ENCODE measurements around the gene PARD3.

PARD3 gene

DNA sequence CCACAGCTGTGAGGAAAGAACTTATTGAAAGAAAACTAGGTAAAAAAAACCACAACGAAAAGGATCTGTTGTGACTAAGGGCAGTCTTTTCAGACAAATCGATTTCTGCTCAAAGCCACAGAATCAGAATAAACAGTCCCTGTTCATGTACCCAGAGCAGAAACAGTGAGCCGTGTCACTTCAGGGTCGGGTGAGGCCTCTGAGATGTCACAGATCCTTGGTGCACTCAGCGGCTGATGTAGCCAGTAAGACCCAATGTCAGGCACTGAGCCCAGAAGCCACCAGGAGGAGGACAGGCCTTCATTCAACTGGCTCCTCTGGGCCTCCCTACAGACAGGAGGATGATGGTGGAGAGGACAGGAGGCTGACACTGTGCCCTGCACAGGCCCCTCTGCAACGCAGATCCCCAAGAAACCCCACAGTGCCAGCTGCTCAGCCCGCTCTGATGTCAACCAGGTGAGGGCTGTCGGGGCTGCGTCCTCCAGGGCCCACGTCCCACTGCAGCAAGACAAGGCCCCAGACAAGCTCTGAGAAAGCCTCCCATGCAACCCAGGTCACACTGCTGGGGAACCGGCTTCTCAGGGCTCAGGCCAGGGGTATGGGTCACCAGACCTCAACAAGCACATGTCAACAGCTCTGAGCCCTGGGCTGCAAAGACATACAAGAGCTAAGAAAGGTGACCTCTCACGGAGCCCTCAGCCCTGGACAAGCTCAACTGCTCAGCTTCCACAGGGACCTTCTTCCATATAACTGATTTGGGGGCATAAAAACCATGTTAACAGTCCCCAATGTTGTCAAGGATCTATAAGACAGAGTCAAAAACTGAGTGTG is 190.6 kb downstream of the PARD3 start:
- DNase-seq (ENCODE audit: low read depth in 2 of 2) = no peak

DNA sequence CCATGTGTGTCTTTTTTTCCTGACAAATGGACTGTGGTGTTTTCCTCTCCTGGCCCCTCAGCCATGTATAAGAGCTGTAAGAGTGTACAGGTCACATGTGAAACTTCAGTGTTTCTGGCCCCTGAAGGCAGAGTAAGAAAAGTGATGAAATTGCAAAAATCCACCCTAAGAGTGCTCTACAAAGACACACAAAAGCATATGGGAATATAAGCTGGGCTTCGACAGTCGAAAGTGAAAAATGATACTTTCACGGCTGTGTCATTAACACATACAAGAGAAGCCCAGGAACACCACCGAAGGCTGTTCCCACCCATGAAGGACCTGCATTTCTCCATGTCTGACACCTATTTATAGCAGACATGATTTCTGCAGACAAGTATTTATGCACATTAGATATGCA is 192.2 kb downstream of the PARD3 start:
- DNase-seq (ENCODE audit: low read depth in 2 of 2) = no peak

DNA sequence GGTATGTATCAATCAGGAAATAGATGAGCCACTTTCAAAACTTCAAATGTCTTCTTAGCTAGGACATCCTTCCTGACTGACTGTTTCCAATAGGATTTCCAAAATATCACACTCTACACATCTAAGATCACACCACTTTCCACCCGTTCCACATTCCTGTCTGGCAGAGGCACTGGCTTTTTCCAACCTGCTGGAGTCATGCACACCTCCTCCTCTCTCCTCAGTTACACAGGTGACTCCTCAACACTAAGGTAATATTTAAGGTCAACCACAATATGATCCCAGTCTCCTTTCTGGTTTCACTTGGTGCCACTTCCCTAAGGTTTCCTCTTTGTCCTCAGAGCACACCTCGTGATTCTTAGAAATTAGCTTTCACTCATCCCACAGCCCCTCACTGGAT is 196.5 kb downstream of the PARD3 start:
- DNase-seq (ENCODE audit: low read depth in 2 of 2) = no peak

DNA sequence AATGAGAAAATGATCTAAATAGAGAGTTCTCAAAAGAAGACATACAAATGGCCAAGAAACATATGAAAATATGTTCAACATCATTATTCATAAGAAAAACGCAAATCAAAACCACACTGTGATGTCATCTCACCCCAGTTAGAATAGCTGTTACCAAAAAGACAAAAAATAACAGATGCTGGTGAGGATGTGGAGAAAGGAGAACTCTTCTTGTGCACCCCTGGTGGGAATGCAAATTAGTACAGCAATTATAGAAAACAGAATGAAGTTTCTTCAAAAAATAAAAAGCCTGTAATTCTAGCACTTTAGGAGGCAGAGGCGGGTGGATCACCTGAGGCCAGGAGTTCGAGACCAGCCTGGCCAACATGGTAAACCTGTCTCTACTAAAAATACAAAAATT is 199.3 kb downstream of the PARD3 start:
- no peak for DNase-seq (ENCODE audit: low read depth in 2 of 2)

DNA sequence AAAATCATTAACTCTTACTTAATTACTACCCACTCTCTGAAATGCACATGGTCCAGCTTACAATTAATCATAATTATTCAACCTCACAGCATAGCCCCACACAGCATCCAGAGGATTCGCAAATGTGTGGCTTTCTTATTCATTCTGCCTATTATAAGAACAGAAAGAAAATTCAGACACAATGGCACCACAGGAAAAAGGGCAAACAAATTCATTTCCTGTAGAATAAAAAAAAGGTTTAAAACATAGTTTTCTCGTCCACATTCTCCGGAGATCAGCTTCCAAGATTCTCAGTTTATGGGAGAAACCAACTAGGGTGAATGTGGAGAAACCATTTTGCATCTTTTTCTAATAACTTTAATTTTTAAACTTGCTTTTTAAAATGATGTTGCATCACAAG is 201.6 kb downstream of the PARD3 start:
- no peak for DNase-seq (ENCODE audit: low read depth in 2 of 2)

DNA sequence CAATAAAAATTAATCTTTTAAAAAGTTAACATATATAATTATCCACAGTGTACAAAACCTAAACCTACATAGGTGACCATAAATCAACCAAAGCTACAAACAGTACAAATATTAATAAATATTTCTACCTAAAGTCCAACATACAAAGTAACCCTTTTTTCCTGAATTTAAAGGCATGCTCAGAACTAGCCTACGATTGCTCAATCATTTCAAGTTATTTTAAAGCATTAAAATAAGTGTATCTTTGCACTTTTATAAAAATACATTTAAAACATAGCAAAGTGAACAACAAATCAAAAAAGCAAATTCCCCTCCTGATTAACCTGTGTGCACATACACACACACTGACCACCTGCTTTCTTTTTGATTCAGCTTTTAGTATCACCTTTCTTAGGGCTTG is 202.2 kb downstream of the PARD3 start:
- DNase-seq (ENCODE audit: low read depth in 2 of 2) = no peak

DNA sequence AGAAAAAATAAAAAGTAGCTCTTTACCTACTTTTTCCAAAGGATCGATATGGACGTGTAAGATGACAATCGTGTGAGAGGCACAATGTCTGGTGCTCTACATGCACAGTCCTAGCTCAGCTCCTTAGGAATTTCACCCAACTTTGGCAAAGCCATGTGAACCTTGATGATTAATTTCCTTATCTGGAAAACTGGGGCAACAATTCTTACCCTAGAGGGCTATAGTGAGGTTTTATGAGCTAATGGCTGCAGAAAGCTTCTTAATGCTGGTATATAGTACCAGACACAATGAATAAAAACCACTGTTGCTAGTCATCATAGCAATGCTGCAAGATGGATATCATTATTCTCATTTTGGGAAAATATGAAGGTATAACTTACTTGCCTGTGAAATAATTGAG is 202.7 kb downstream of the PARD3 start:
- no peak for DNase-seq (ENCODE audit: low read depth in 2 of 2)

DNA sequence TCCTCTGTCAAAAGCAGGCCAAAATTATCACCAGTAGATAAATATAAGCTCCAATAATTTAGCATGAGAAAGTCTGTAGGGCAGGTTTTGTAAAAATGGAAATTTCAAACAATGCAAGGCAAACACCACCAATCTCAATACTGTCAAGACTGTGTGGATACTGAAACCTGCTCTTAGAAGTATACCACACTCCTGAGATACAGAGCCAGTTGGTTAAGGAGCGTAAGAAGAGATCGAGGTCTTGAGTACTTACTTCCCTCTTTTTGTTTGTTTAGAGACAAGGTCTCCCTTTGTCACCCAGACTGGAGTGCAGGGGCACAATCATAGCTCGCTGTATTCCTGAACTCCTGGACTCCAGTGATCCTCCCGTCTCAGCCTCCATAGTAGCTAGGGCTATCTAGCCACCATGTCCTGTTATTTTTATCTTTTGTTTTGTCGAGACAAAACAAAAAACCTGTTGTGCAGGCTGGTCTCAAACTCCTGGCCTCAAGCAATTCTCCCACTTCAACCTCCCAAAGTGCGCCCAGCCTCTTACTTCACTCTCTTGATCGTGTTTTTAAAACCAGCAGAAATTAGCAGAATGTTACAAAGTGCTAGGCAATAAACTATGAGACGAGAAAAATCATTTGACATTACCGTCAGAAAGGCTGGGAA is 205.7 kb downstream of the PARD3 start:
- no peak for DNase-seq (ENCODE audit: low read depth in 2 of 2)

DNA sequence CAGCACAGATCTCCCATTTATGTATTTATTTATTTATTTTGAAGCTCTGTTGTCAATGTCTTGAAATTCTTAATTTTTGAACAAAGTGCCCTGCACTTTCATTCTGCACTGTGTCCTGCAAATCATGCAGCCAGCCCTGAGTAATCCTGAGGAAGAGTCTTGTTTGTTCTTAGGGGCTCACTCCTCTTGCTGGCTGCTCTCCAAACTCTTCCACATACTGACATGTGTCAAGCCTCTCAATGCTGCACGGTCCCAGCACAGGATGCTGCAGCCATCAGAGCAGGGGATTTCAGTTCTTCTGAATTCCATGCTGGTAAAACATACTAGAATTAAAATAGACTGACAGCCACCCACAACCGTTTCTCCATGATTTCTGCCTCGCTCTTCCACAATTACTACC is 207.2 kb downstream of the PARD3 start:
- no peak for DNase-seq (ENCODE audit: low read depth in 2 of 2)

DNA sequence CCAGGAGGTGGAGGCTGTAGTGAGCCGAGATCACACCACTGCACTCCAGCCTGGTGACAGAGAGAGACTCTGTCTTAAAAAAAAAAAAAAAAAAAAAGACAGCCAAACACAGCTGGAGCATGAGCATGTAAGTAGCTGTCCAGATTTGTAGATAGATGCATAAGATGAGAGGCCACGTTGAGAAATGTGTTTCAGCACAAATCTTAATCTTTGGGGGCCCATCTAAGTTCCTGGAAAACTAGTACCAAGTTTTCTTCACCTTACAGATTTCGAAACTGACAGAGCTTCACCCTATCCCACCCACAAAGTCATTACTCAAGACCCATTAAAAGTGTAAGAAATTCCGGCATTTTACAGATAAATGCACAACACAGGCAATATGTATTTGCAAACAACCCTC is 208.2 kb downstream of the PARD3 start:
- no peak for DNase-seq (ENCODE audit: low read depth in 2 of 2)

DNA sequence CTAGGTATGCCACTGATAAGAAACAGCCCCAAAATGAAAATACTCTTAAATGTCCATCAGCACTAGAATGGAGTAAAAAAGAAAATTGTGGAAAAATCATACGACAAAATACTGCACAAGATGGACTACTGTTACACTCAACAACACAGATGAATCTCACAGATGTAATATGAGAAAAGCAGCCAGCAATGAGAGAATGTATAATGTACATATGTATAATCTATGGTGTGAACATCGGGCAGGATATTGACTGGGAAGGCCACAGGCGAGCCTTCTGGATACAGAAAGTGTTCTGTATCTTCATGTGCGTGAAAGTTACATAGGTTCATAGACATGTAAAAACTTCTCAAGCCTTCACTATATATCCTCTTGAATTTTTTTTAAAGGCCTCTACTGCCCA is 212.6 kb downstream of the PARD3 start:
- no peak for DNase-seq (ENCODE audit: low read depth in 2 of 2)

DNA sequence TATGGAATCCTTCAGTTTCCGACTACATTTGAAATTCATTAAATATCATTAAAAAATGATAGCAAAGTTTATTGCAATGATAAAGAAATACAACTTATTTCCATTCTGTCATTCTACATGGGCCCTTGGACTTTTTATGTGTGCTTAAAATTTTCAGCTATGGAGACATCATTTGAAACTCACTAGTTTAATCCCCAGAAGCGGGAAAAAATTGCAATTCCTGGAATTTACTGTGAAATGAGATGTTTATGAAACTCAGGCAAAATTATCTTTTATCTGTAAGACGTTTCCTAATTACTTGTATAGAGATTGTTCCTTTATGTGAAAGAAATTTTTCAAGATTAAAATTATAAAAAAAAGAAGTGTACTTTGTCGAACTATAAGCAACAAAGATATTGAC is 213.4 kb downstream of the PARD3 start:
- DNase-seq (ENCODE audit: low read depth in 2 of 2) = no peak

DNA sequence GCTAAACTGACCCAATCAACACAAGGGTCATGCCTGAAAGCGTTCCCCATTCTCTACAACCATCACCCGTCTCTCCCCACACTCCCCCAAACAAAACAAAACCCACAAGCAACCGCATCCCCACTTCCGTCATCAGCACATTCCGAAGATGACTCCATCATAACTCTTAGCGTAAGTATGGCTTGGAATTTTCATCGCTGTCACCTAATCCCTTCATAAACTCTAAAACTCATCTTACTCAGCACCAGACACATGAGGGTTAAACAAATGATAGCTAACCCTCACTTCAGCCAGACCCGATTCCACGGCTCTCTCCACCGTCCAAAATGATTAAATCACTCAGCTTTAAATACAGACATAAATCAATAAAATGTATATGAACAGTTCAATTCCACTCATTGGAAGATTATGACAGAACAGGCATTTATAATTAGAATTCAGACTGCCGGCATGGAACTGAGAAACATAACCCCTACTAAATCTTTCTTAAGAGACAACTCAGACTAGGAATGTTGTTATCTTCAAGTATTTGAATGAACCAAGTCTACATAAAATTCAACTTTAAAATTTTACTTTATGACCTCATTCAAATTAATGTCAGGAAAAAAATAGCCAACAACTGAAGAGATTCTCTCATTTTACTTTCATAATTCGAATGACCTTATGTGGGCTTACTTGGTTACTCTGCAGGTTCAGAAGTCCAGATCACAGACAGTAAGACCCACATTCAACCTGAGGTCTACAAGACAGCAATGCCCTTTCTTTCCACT is 215.9 kb downstream of the PARD3 start:
- DNase-seq (ENCODE audit: low read depth in 2 of 2) = no peak

DNA sequence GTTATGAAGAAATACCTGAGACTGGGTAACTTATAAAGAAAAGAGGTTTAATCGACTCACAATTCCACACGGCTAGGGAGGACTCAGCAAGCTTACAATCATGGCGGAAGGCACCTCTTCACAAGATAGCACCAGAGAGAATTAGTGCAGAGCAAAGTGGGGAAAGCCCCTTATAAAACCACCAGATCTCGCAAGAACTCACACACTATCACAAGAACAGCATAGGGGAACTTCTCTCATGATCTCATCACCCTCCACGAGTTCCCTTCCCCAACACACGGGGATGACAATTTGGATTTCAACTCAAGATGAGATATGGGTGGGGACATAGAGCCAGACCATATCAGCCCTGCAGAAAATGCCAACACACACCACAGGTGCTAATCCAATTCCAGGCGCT is 218.7 kb downstream of the PARD3 start:
- DNase-seq (ENCODE audit: low read depth in 2 of 2) = no peak

DNA sequence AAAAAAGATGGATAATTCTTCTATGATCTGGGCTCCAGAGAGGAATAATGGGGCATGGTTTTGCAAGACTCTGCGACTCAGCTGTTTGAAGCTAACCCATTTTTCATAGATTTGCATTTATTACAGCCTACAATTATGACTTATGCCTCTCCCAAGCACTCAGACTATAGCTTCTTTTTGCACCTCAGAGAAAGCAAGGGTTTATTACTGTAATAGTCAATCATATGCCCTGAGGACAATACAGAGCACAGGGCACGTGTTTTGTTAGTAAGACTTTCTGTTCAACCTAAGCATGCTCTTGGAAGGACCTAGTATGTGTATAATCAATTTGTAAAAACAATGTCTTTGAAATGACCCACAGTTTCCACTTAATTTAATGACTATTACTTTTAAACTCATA is 221.2 kb downstream of the PARD3 start:
- no peak for DNase-seq (ENCODE audit: low read depth in 2 of 2)

DNA sequence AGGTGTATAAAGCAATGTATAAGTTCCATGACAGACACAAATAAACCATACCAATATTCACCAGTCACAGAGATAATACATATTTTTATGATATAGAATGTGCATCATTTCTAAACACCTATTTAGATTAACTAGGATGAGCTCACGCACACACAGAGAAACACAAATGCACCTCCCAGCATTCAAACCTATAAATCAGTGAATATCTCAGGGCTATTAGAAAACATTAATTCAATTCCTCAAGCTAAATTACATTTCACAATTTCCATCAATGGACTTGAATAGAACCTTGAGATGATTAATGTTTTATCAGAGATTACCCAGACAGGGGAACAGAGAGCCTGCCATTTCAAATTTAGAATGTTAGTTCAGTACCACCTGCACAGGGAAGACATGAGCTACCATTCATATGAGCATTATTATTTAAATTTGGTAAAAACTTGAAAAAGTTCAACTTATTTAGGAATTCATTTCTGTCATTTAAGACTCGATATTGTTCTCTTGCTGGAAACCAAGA is 221.7 kb downstream of the PARD3 start:
- DNase-seq (ENCODE audit: low read depth in 2 of 2) = no peak

DNA sequence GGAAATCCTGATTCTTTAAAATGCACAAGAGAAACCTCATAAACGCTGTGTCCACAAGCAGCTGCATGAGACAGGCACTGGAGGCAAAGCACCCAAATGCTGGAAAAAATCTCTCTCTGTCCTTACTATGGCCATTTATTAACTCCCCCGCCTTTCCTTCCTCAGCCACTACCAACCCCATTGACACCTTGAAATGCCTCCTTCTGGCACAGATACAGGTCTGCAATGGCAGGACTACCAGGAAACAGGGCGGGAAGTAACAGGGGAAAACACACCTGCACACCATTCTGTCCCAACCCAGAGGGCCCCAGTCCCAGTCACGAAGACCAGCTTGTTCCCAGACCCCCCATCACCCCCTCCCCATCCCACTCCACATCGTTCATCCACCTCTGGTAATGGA is 224.3 kb downstream of the PARD3 start:
- DNase-seq (ENCODE audit: low read depth in 2 of 2) = no peak

DNA sequence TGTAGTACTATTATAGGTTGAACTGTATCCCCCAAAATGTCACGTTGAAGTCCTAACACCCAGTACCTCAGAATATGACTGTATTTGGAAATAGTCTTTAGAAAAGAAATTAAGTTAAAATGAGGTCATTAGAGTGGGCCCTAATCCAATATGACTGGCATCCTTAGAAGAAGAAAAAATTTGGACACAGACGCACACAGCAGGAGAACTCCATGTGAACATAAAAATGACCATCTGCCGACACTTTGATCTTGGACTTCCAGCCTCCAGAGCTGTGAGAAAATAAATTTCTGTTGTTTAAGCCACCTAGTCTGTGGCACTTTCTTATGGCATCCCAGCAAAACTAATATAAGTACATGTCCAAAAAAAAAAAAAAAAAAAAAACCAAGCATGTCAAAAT is 225.8 kb downstream of the PARD3 start:
- DNase-seq (ENCODE audit: low read depth in 2 of 2) = no peak

DNA sequence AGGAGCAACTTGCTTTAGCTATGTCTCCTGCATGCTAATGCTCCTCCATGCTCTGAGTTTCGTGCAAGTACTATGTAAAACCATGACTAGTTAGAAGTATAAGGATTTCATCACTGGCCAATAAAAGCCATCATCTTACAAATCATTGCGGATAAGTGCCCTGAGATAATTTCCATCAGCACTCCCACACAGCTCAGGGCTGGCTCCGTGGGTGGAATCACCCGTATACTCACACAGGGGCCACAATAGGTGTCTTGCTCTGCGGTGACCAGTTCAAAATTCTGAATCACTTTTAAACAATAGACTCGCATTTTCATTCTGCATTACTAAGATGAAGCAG is 227.4 kb downstream of the PARD3 start:
- no peak for DNase-seq (ENCODE audit: low read depth in 2 of 2)

DNA sequence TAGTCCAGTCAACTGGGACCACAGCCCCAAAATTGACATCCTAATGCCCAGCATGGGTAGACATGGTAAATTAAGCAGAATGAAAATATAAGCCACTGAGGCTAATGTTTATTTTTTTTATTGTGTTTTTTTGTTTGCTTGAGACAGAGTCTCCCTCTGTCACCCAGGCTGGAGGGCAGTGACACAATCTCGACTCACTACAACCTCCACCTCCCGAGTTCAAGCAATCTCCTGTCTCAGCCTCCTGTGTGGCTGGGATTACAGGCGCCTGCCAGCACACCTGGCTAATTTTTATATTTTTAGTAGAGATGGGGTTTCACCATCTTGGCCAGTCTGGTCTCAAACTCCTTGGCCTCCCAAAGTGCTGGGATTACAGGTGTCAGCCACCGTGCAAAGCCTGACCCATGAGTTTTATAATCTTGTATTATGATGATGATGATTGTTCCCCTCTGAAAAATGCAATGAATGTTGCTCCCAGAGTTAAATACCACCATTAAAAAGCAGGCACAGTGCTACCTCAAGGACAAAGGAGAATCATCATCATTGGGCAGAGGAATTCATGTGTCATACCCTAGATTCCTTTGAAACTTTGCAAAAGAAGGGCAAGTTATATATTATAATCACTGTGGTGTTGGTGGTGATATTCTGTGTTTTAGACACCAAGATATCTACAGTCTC is 228.0 kb downstream of the PARD3 start:
- no peak for DNase-seq (ENCODE audit: low read depth in 2 of 2)

DNA sequence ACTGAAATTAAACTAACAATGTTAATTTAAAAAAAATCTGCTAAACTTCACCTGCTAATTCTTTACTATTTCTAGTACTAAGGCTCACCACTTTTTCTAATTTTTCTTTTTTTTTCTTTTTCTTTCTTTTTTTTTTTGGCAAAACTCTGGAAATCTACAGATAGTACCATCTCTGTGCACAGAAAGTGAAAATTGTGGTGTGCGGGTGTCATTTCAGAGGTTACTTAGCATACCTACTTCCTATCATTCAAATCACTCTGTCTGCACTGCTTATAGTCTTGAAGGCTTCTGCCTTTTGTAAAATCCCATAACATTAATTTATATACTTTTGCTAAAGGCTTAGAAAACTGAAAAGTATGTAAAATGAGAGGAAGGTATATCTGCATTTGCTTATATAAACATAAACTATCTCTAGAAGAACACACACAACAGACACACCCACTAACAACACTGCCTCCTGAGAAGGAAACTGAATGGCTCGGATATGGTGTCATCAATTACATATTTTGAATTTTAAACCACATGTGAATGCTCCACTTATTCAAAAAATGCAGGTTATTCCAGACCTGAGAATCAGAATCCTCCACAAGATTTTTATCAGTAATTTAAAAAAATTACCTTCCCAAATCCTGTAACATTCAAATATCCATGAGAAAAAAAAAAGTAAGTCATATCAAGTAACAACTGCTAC is 229.5 kb downstream of the PARD3 start:
- no peak for DNase-seq (ENCODE audit: low read depth in 2 of 2)

DNA sequence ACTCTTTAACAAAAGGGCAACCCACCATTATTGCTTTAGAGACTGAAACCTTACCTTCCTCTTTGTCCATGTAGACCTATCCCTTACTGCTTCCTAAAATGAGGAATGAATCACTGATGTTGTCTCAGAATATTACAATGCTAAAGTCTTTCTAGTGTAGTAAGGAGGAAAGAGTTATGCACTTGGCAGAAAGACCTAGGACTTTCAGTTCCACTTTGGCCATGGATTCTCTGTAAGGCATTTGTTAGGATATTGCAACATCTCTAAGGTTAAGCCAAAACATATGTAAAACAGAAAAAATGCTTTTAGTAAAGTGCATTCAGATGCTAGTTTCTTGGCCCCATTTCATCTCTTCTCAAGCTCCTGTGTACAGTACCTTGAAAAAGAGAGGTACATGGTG is 230.9 kb downstream of the PARD3 start:
- DNase-seq (ENCODE audit: low read depth in 2 of 2) = no peak

Data from stimulated activated CD4-positive, alpha-beta T cell treated with anti-CD3 and anti-CD28 coated beads, Interleukin-1b, Interleukin-23, amount 100 ng/mL, for 1 hour (primary cell).